Esophagus squamous epithelium (tissue), 4 donors: Measurements from ENCODE around the gene GCLC.

ENCODE experiments used
- CTCF ChIP-seq, 6 experiments: fragments of 450-650 bp in 4 of 6; fragments of 200-600 bp in 2 of 6; sonication (generic) in 2 of 6; IDR thresholded peaks; one replicate each; pipeline ENCODE4 v1.5.1; 2016 to 2019; ENCODE audit warnings: antibody characterized with exemption in 6 of 6, mild to moderate bottlenecking in 4 of 6, moderate library complexity in 4 of 6
- POLR2A ChIP-seq, 4 donors: fragments of 450-650 bp; IDR thresholded peaks; one replicate each; pipeline ENCODE4 v1.6.1; 2017; ENCODE audit warnings: antibody characterized with exemption in 4 of 4, mild to moderate bottlenecking in 4 of 4, moderate library complexity in 3 of 4

- TF ChIP-seq CTCF (IDR thresholded peaks at IDR 0.05) (no peak), POLR2A (IDR thresholded peaks at IDR 0.05) (no peak)
Observed at GRCh38 chr6:53594596-53594995, 49.7 kb upstream of the GCLC start.
